Immature natural killer cell (primary cell): ENCODE results near the gene MBIP. TPM values are rescaled to one million over a fixed set of nuclear protein-coding genes. Genes with fewer than 3 reads are reported as not detected.
"Not testable (repeated sequence)": the region's sequence is repeated elsewhere in the genome, so short reads cannot be mapped to it uniquely, and the experiment has no call there.

ENCODE experiments used
- DNase-seq, 3 donors: peaks; one replicate each; pipeline ENCODE4 v3.0.0; 2022; ENCODE audit warnings: mixed read lengths in 1 of 3
- H3K27ac Mint-ChIP-seq, 6 donors: one replicate each; pipeline ENCODE4 v1.8.0; 2020; ENCODE audit warnings: mixed read lengths in 6 of 6, mild to moderate bottlenecking in 5 of 6, inconsistent platforms in 4 of 6, moderate library complexity in 3 of 6
- H3K27me3 Mint-ChIP-seq, 3 donors: one replicate each; pipeline ENCODE4 v1.8.0; 2020 to 2021; ENCODE audit warnings: low read depth in 3 of 3, mild to moderate bottlenecking in 3 of 3, mixed read lengths in 3 of 3, moderate library complexity in 3 of 3, inconsistent platforms in 1 of 3
- H3K36me3 Mint-ChIP-seq, 3 donors: one replicate each; pipeline ENCODE4 v1.8.0; 2020; ENCODE audit warnings: mixed read lengths in 3 of 3, inconsistent platforms in 2 of 3, mild to moderate bottlenecking in 2 of 3
- H3K4me1 Mint-ChIP-seq, 2 donors: one replicate each; pipeline ENCODE4 v1.8.0; 2020; ENCODE audit warnings: inconsistent platforms in 2 of 2, mild to moderate bottlenecking in 2 of 2, mixed read lengths in 2 of 2, moderate library complexity in 1 of 2
- H3K4me3 Mint-ChIP-seq, 5 donors: one replicate each; pipeline ENCODE4 v1.8.0; 2020; ENCODE audit warnings: mild to moderate bottlenecking in 5 of 5, mixed read lengths in 5 of 5, inconsistent platforms in 3 of 5, moderate library complexity in 3 of 5
- H3K9me3 Mint-ChIP-seq, 6 donors: one replicate each; pipeline ENCODE4 v1.8.0; 2020; ENCODE audit warnings: mild to moderate bottlenecking in 6 of 6, mixed read lengths in 6 of 6, inconsistent platforms in 4 of 6, moderate library complexity in 3 of 6
- polyA plus RNA-seq, 3 donors: library from polyadenylated mRNA; unstranded; fragments of 300-500 nt; fragmentation: Illumina TruSeq; gene quantifications; one replicate each; pipeline ENCODE4 v1.2.3, GENCODE V29; 2021

MBIP gene
- polyA plus RNA-seq, 3 donors from 2014 or later, result 7.4 to 14.9 (median 10.4) TPM

DNA sequence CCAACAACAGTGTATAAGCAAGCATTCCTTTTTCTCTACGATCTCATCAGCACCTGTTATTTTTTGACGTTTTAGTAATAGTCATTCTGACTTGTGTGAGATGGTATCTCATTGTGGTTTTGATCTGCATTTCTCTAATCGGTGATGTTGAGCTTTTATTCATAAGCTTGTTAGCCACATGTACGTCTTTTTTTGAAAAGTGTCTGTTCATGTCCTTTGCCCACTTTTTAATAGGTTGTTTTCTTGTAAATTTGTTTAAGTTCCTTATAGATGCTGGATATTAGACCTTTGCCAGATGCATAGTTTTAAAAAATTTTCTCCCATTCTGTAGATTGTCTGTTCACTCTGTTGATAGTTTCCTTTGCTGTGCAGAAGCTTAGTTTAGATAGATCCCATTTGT, 7.1 kb upstream of the MBIP start:
- DNase-seq, H3K9me3 Mint-ChIP-seq, H3K4me1 Mint-ChIP-seq, H3K27me3 Mint-ChIP-seq, H3K36me3 Mint-ChIP-seq, H3K4me3 Mint-ChIP-seq, H3K27ac Mint-ChIP-seq: not testable (repeated sequence)

GRCh38 chr14:36325853-36326252, 5.4 kb upstream of the MBIP start:
- H3K9me3 Mint-ChIP-seq, result no peaks in the 10 kb centered on the region
- no peak for DNase-seq
- no peaks in the 10 kb centered on the region for H3K36me3 Mint-ChIP-seq
- H3K27ac Mint-ChIP-seq, result no peak overlapping the region
- peaks cover under 1 to 2% of the 10 kb centered on the region in 2 donors for H3K4me1 Mint-ChIP-seq
- H3K4me3 Mint-ChIP-seq, result no peak overlapping the region
- peaks cover 0 to 2% (median 0%) of the 10 kb centered on the region in 3 donors for H3K27me3 Mint-ChIP-seq

GRCh38 chr14:36324897-36325296, 4.5 kb upstream of the MBIP start:
- H3K9me3 Mint-ChIP-seq, result no peaks in the 10 kb centered on the region
- H3K4me1 Mint-ChIP-seq, result peaks cover 9 to 10% of the 10 kb centered on the region in 2 donors
- peaks cover 2 to 6% (median 6%) of the 10 kb centered on the region in 3 donors for H3K27me3 Mint-ChIP-seq
- DNase-seq, result no peak
- H3K36me3 Mint-ChIP-seq, result no peaks in the 10 kb centered on the region
- H3K27ac Mint-ChIP-seq, result no peak overlapping the region
- H3K4me3 Mint-ChIP-seq, result no peak overlapping the region

DNA sequence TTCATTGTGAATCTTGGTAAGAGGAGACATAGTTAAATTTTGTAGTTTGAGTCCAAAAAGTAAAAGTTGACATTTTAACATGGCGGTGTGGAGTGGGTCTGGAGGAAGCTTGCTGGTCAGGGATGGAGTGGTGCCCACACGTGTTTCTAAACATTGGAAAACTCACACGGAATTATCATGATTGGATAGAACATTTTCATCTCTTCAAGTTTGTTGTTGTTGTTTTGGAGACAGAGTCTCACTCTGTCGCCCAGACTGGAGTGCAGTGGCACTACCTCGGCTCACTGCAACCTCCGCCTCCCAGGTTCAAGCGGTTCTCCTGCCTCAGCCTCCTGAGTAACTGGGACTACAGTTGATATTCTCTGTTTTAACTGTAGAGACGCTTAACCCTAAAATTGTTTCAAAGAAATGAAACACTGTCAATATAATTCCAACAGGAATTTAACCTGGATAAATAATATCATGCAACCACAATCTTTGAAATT, 502 bp upstream of the MBIP start:
- DNase-seq, result no peak
- H3K27me3 Mint-ChIP-seq, result peaks cover 2 to 6% (median 6%) of the 10 kb centered on the region in 3 donors
- H3K36me3 Mint-ChIP-seq, result no peaks in the 10 kb centered on the region
- peak overlapping the region; percentile 90 to 98 (median 94) for H3K4me3 Mint-ChIP-seq
- H3K27ac Mint-ChIP-seq, result peak overlapping the region; percentile 76 to 95 (median 86)
- H3K9me3 Mint-ChIP-seq, result no peaks in the 10 kb centered on the region
- H3K4me1 Mint-ChIP-seq, result peaks cover 24 to 44% of the 10 kb centered on the region in 2 donors

DNA sequence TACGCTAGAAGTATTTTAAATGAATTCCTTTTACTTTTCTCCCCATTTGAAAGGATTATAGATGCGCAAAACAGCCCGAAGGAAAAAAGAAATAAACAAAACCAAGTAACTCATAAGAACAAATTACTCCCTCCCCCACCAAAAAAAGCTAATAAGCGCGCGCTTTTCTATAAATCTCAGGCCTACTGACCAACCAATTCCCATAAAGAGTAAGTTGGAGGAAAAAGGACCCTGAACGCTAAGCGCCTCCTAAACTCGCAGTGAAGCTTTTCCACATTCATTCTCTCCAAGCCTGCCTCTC, 588 bp downstream of the MBIP start:
- Mint-ChIP-seq H3K36me3 (no peaks in the 10 kb centered on the region), H3K9me3 (no peaks in the 10 kb centered on the region), H3K4me3 (peak overlapping the region; percentile 90 to 98 (median 94)), H3K4me1 (peaks cover 27 to 54% of the 10 kb centered on the region in 2 donors), H3K27me3 (peaks cover 2 to 6% (median 6%) of the 10 kb centered on the region in 3 donors), H3K27ac (peak overlapping the region; percentile 76 to 95 (median 86))
- DNase-seq, result no peak

- peaks cover 31 to 60% of the 10 kb centered on the region in 2 donors for H3K4me1 Mint-ChIP-seq
- H3K9me3 Mint-ChIP-seq, result no peaks in the 10 kb centered on the region
- peaks cover 2 to 6% (median 6%) of the 10 kb centered on the region in 3 donors for H3K27me3 Mint-ChIP-seq
- H3K36me3 Mint-ChIP-seq, result peaks cover 2 to 4% (median 3%) of the 10 kb centered on the region in 3 donors
- H3K27ac Mint-ChIP-seq, result no peak overlapping the region
- no peak for DNase-seq
- H3K4me3 Mint-ChIP-seq, result no peak overlapping the region
These were observed 2.8 kb downstream of the MBIP start for GRCh38 chr14:36317650-36318049.

DNA sequence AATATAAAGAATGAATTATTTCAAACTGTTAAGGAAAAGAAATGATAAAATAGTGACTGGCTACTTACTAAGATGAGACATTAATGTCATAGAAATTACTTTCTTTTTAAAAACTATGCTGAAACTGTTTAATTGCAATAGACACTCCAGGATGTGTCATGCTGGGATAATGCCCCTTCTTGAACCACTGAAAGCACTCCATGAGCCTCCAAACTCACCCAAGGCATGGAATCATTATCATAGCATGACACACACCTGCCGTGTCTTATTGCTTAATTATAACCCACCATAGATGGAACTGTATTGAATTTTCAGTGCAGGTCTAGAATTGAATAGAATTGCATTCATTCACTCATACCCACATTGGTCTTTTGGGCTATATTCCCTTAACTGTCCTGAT, 4.3 kb downstream of the MBIP start:
- H3K27ac Mint-ChIP-seq, result no peak overlapping the region
- H3K36me3 Mint-ChIP-seq, result peaks cover 3 to 7% (median 4%) of the 10 kb centered on the region in 3 donors
- H3K4me3 Mint-ChIP-seq, result no peak overlapping the region
- H3K27me3 Mint-ChIP-seq, result peaks cover 2 to 6% (median 6%) of the 10 kb centered on the region in 3 donors
- no peaks in the 10 kb centered on the region for H3K9me3 Mint-ChIP-seq
- DNase-seq, result no peak
- peaks cover 31 to 60% of the 10 kb centered on the region in 2 donors for H3K4me1 Mint-ChIP-seq

GRCh38 chr14:36315159-36315853, 5.1 kb downstream of the MBIP start:
- H3K4me1 Mint-ChIP-seq, result peaks cover 25 to 53% of the 10 kb centered on the region in 2 donors
- no peak overlapping the region for H3K4me3 Mint-ChIP-seq
- H3K27me3 Mint-ChIP-seq, result peaks cover 0 to 1% (median under 1%) of the 10 kb centered on the region in 3 donors
- H3K27ac Mint-ChIP-seq, result no peak overlapping the region
- no peak for DNase-seq
- H3K36me3 Mint-ChIP-seq, result peaks cover 11 to 16% (median 11%) of the 10 kb centered on the region in 3 donors
- no peaks in the 10 kb centered on the region for H3K9me3 Mint-ChIP-seq

DNA sequence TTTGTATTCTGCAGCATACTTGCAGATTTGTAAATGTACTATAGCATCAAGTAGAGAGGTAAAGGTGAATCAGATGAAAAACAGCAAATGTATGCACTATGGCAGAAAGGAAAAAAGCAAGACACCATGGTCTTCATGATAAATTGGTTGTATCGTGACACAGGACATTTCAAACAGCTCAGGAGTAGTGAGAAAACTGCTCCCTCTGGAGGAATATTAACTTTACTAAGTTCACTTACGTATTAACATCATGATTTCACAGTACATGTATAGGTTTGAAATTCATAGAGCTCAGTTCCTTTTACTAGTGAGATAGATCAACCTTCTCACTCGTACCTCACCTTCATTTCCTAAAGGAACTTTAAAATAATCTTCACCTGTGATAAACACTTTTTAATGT, 6.5 kb downstream of the MBIP start:
- no peak overlapping the region for H3K27ac Mint-ChIP-seq
- DNase-seq, result no peak

GRCh38 chr14:36313206-36313605, 7.2 kb downstream of the MBIP start:
- H3K27ac Mint-ChIP-seq, result no peak overlapping the region
- peaks cover 28 to 34% (median 29%) of the 10 kb centered on the region in 3 donors for H3K36me3 Mint-ChIP-seq
- H3K27me3 Mint-ChIP-seq, result no peaks in the 10 kb centered on the region
- peaks cover 10 to 42% of the 10 kb centered on the region in 2 donors for H3K4me1 Mint-ChIP-seq
- H3K4me3 Mint-ChIP-seq, result no peak overlapping the region
- no peak for DNase-seq
- H3K9me3 Mint-ChIP-seq, result no peaks in the 10 kb centered on the region

More for the DNA sequence above, 6.5 kb downstream of the MBIP start:
- Mint-ChIP-seq H3K9me3 (no peaks in the 10 kb centered on the region), H3K4me3 (no peak overlapping the region), H3K27me3 (no peaks in the 10 kb centered on the region), H3K4me1 (peaks cover 12 to 44% of the 10 kb centered on the region in 2 donors), H3K36me3 (peaks cover 22 to 27% (median 25%) of the 10 kb centered on the region in 3 donors)

DNA sequence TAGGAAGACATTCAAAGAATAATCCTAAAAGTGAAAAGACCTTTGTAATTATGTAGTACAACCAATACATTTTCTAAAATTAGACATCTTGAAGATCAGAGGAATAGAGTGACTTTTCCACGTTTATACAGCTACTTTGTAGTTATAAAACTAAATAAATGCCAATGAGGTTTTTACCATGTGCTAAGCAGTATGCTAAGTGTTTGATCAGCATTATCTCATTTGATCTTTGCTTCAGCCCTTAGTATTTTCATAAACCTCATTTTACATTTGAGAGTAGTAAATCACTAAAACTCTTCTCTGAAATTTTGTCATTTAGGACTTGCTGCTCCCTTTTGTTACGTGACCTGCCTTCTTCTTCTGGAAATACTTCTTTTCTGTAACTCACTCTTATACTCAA, 13.6 kb downstream of the MBIP start:
- H3K9me3 Mint-ChIP-seq, result no peaks in the 10 kb centered on the region
- no peak overlapping the region for H3K27ac Mint-ChIP-seq
- peaks cover 43 to 67% (median 54%) of the 10 kb centered on the region in 3 donors for H3K36me3 Mint-ChIP-seq
- peaks cover 2 to 13% of the 10 kb centered on the region in 2 donors for H3K4me1 Mint-ChIP-seq
- DNase-seq, result no peak
- peaks cover 0 to 3% (median 0%) of the 10 kb centered on the region in 3 donors for H3K27me3 Mint-ChIP-seq
- H3K4me3 Mint-ChIP-seq, result no peak overlapping the region

DNA sequence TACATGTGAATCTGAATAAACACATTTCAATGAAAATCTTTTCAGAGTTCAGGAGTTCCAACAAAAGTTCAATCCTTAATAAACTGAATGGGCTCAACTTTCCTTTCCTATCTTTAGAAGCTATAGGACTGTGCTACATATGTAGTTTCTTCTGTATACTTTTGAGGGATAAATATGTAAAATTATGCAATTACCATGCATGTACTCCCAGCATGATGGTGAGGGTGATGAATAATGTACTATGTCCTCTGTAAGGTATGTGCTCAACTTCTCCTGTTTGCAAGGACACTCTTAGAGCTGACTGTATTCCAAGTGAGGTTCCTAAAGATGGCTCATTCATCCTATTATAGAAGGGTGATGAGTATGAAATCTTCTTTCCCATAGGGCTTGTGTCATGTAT, 15.5 kb downstream of the MBIP start:
- Mint-ChIP-seq H3K9me3 (no peaks in the 10 kb centered on the region), H3K27ac (no peak overlapping the region), H3K36me3 (peaks cover 31 to 54% (median 43%) of the 10 kb centered on the region in 3 donors), H3K4me1 (peaks cover 2 to 13% of the 10 kb centered on the region in 2 donors), H3K4me3 (no peak overlapping the region), H3K27me3 (peaks cover 0 to 3% (median 0%) of the 10 kb centered on the region in 3 donors)
- no peak for DNase-seq

- H3K9me3 Mint-ChIP-seq, result no peaks in the 10 kb centered on the region
- H3K4me3 Mint-ChIP-seq, result no peak overlapping the region
- H3K27me3 Mint-ChIP-seq, result peaks cover 0 to 3% (median 0%) of the 10 kb centered on the region in 3 donors
- DNase-seq, result no peak
- H3K4me1 Mint-ChIP-seq, result peaks cover 2 to 10% of the 10 kb centered on the region in 2 donors
- H3K36me3 Mint-ChIP-seq, result peaks cover 31 to 53% (median 41%) of the 10 kb centered on the region in 3 donors
- no peak overlapping the region for H3K27ac Mint-ChIP-seq
These were observed 16.5 kb downstream of the MBIP start for GRCh38 chr14:36303960-36304359.

DNA sequence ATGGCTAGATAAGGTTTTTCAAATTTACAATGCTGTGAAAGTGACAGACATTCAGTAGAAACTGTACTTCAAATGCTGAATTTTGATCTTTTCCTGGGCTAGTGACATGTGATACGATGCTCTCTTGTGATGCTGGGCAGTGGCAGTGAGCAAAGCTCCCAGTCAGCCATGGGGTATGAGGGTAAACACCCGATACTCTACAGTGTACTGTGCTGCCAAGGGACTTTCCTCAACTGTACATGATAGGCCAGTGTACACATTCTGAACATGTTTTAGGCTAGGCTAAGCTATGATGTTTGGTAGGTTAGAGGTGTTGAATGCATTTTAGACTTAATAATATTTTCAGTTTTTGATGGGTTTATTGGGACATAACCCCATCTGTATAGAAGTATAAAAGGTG, 17.6 kb downstream of the MBIP start:
- no peak for DNase-seq
- Mint-ChIP-seq H3K9me3 (no peaks in the 10 kb centered on the region), H3K27ac (no peak overlapping the region), H3K36me3 (peaks cover 32 to 56% (median 41%) of the 10 kb centered on the region in 3 donors), H3K4me3 (no peak overlapping the region), H3K4me1 (peaks cover 0 to 4% of the 10 kb centered on the region in 2 donors), H3K27me3 (peaks cover 0 to 3% (median 0%) of the 10 kb centered on the region in 3 donors)
